ENCODE measurements around the gene RBM19. TPM values are rescaled to one million over a fixed set of nuclear protein-coding genes. Genes with fewer than 3 reads are reported as not detected.
"Not testable (repeated sequence)": the region's sequence is repeated elsewhere in the genome, so short reads cannot be mapped to it uniquely, and the experiment has no call there.

The RBM19 gene
- total and polyA plus RNA-seq, 9 donors: 11.6 to 44.0 (median 33.9) TPM

DNA sequence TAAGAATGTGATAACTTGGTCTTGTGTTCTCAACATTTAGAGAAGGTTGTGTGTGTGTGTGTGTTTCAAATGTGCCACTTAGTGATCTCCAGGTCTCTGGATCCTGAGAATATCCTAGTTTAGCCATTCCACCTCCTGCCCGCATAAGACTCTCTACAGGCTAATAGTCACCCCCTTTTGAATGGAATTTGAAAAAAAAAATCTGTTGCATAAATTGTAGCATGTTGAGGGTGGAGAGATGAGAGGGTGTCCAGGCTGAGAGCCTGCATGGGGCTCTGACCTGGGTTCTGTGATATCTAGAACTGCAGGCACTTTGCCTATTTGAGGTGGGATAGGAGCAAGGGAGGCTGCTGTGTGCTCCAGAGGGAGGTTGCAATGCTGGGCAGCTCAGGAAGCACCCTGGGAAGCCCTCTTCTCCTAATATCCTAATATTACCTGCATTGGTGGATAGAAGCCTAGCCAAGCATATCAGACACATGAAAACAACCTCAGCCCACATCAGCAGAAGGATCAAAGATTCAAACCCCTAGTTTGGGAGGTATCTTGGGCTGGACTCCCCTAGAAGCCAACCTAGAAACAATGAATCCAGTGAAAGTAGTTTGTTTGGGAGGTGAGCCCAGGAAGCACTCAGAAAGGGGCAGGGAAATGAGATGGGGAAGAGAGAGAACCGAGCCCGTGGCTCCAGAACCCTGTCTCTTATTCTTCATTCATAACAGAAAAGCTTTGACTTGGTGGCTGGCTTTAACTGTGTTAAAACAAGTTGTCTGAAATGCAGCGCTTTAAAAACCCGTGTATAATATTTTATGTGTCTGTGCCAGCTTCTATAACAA, 35.6 kb upstream of the RBM19 start:
- 62 to 81% (median 68%) methylated on average over 5 of the region's 5 CpGs for WGBS, 3 donors
- H3K27ac ChIP-seq: no peak overlapping the region
- no peaks in the 10 kb centered on the region for H3K27me3 ChIP-seq
- H3K4me1 ChIP-seq (ENCODE audit: insufficient read depth): no peaks in the 10 kb centered on the region
- DNase-seq: no peak
- intact Hi-C loops (cut with DNase I): no loop called here
- no peaks in the 10 kb centered on the region for H3K36me3 ChIP-seq
- TF ChIP-seq EP300 (IDR thresholded peaks at IDR 0.05) (no peak), POLR2A (IDR thresholded peaks at IDR 0.05) (no peak)
- TF ChIP-seq, protein P1, sequence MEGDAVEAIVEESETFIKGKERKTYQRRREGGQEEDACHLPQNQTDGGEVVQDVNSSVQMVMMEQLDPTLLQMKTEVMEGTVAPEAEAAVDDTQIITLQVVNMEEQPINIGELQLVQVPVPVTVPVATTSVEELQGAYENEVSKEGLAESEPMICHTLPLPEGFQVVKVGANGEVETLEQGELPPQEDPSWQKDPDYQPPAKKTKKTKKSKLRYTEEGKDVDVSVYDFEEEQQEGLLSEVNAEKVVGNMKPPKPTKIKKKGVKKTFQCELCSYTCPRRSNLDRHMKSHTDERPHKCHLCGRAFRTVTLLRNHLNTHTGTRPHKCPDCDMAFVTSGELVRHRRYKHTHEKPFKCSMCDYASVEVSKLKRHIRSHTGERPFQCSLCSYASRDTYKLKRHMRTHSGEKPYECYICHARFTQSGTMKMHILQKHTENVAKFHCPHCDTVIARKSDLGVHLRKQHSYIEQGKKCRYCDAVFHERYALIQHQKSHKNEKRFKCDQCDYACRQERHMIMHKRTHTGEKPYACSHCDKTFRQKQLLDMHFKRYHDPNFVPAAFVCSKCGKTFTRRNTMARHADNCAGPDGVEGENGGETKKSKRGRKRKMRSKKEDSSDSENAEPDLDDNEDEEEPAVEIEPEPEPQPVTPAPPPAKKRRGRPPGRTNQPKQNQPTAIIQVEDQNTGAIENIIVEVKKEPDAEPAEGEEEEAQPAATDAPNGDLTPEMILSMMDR (IDR thresholded peaks at IDR 0.05): no peak
- H3K9me3 ChIP-seq: no peaks in the 10 kb centered on the region
- H3K4me3 ChIP-seq: no peak overlapping the region

DNA sequence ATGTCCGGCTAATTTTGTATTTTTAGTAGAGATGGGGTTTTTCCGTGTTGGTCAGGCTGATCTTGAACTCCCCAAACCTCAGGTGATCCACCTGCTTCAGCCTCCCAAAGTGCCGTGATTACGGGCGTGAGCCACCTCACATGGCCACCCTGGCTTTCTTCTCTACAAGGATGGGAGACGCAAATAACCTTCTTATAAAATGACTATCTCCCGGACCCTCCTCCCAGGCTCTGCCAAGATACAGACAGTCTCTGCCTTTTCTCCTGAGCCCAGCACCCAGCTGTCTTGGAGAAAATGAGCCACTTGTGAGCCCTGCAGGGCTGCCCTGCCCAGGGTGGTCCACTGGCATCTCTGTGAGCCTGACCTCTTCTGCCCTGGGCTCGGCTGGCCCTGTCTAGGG, 34.7 kb upstream of the RBM19 start:
- no peak overlapping the region for H3K27ac ChIP-seq
- intact Hi-C loops (cut with DNase I): no loop called here
- WGBS, 3 donors: 74 to 82% (median 76%) methylated on average over 8 of the region's 8 CpGs
- no peak for DNase-seq
- no peaks in the 10 kb centered on the region for H3K27me3 ChIP-seq
- TF ChIP-seq POLR2A (IDR thresholded peaks at IDR 0.05): no peak
- TF ChIP-seq EP300 (IDR thresholded peaks at IDR 0.05): no peak
- TF ChIP-seq, protein P1 (IDR thresholded peaks at IDR 0.05): no peak
- no peaks in the 10 kb centered on the region for H3K36me3 ChIP-seq
- H3K4me3 ChIP-seq: no peak overlapping the region
- no peaks in the 10 kb centered on the region for H3K9me3 ChIP-seq
- H3K4me1 ChIP-seq (ENCODE audit: insufficient read depth): no peaks in the 10 kb centered on the region

DNA sequence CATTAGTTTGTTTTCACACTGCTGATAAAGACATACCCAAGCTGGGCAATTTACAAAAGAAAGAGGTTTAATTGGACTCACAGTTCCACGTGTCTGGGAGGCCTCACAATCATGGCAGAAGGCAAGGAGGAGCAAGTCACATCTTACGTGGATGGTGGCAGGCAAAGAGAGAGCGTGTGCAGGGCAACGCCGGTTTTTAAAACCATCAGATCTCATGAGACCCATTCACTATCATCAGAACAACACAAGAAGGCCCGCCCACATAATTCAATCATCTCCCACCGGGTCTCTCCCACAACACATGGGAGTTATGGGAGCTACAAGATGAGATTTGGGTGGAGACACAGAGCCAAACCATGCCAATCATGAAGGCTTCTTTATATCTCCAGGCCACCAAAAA, 34.1 kb upstream of the RBM19 start:
- 60 to 70% (median 69%) methylated on average over 7 of the region's 7 CpGs for WGBS, 3 donors
- H3K27ac ChIP-seq; DNase-seq; H3K4me3 ChIP-seq; H3K4me1 ChIP-seq (ENCODE audit: insufficient read depth); H3K27me3 ChIP-seq; H3K36me3 ChIP-seq; H3K9me3 ChIP-seq; intact Hi-C loops (cut with DNase I): not testable (repeated sequence)

DNA sequence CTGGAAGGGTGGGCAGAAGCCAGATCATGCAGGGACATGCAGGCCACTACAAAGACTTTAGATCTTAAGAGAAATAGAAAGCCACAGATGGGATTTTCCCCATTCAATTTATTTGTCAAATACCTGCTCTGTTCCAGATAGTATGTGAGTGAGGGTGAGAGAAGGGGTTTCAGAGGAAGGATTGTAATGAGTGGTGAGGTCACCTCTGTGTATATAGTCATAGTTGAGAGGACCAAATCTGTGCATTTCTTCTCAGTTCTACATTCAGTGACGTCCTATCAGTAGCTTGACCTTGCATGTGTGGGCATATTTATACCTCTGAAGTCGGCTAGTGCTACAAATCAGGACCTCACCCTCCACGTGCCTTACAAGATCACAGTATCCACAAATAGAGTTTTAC, 31.2 kb upstream of the RBM19 start:
- Histone ChIP-seq H3K4me1 (ENCODE audit: insufficient read depth) (no peaks in the 10 kb centered on the region), H3K9me3 (no peaks in the 10 kb centered on the region), H3K27ac (no peak overlapping the region), H3K27me3 (no peaks in the 10 kb centered on the region), H3K4me3 (no peak overlapping the region), H3K36me3 (no peaks in the 10 kb centered on the region)
- no peak for DNase-seq
- intact Hi-C loops (cut with DNase I): no loop called here
- 0 to 9% (median 4%) methylated on average over 3 of the region's 3 CpGs for WGBS, 3 donors
- TF ChIP-seq POLR2A (IDR thresholded peaks at IDR 0.05) (no peak), EP300 (IDR thresholded peaks at IDR 0.05) (no peak)
- TF ChIP-seq, protein P1 (IDR thresholded peaks at IDR 0.05): no peak

DNA sequence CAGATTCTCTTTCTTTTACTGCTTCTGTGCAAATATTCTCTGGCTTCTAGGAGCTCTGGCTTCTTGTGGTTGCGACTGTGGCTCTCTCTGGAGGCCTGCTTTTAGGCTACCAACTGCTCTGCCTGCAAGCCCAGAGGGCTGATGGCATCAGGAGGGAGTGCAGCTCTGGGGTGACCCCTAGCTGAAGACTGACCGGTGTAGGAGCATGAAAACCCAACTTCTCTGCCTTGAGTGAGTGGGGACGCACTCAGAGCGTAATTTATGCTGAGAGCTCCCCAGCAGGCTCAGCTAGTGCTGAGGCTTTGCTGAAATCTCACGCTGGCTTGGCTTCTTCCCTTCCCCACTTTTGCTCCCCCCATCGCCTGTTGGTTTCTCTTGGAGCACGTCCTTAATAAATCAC, 29.9 kb upstream of the RBM19 start:
- H3K36me3 ChIP-seq: no peaks in the 10 kb centered on the region
- no peaks in the 10 kb centered on the region for H3K4me1 ChIP-seq (ENCODE audit: insufficient read depth)
- no peak overlapping the region for H3K4me3 ChIP-seq
- intact Hi-C loops (cut with DNase I): no loop called here
- no peaks in the 10 kb centered on the region for H3K9me3 ChIP-seq
- no peak for DNase-seq
- TF ChIP-seq POLR2A (IDR thresholded peaks at IDR 0.05) (no peak), EP300 (IDR thresholded peaks at IDR 0.05) (no peak)
- TF ChIP-seq, protein P1 (IDR thresholded peaks at IDR 0.05): no peak
- WGBS, 3 donors: 9 to 12% (median 12%) methylated on average over 7 of the region's 7 CpGs
- H3K27me3 ChIP-seq: no peaks in the 10 kb centered on the region
- no peak overlapping the region for H3K27ac ChIP-seq
